Lower lobe of right lung (tissue), 2 donors: ENCODE results near the gene GPR37. TPM values are rescaled to one million over a fixed set of nuclear protein-coding genes. Genes with fewer than 3 reads are reported as not detected.

Experiments used
- ATAC-seq, 2 donors: fragments of 200-7000 bp; cut with Tn5 transposase; one replicate each; pipeline ENCODE4 v1.9.1; 2020 to 2022; ENCODE audit warnings: mild to moderate bottlenecking in 2 of 2, moderate library complexity in 2 of 2
- DNase-seq: peaks from one replicate; pipeline ENCODE4 v3.0.0-alpha.2; 2020
- H3K27ac ChIP-seq: fragments of 200-600 bp; one replicate; pipeline ENCODE4 v1.8.0; 2022
- H3K27me3 ChIP-seq: fragments of 200-600 bp; one replicate; pipeline ENCODE4 v1.8.0; 2022; ENCODE audit warnings: low read depth
- H3K36me3 ChIP-seq: fragments of 200-600 bp; one replicate; pipeline ENCODE4 v1.8.0; 2022; ENCODE audit warnings: mild to moderate bottlenecking
- H3K4me1 ChIP-seq: fragments of 200-600 bp; one replicate; pipeline ENCODE4 v1.8.0; 2022
- H3K4me3 ChIP-seq: fragments of 200-600 bp; one replicate; pipeline ENCODE4 v1.8.0; 2022; ENCODE audit warnings: mild to moderate bottlenecking
- H3K9me3 ChIP-seq: fragments of 200-600 bp; one replicate; pipeline ENCODE4 v1.8.0; 2022
- intact Hi-C: fragments of 100-400 bp; cut with DNase I; formaldehyde crosslinking; loops from one replicate; pipeline ENCODE4 v1.11.0; 2022
- total RNA-seq: library from RNA; stranded (reverse); fragmentation: NEBNext Ultra II Directional; extraction: Animal tissue kit (Norgen Biotek cat#: 25700); gene quantifications from one replicate; pipeline ENCODE4 v1.2.1, GENCODE V29; 2021
- TF ChIP-seq, protein P1 (sequence below): fragments of 200-600 bp; IDR thresholded peaks from one replicate; pipeline ENCODE4 v1.8.0; 2022; ENCODE audit warnings: antibody characterized with exemption, mild to moderate bottlenecking
- donor health status: DM: no; HTN: yes; CAD: no; lungs with severe emphysema.

Gene GPR37
- total RNA-seq, 1 donor from 2014 or later, result 0.59 TPM

DNA sequence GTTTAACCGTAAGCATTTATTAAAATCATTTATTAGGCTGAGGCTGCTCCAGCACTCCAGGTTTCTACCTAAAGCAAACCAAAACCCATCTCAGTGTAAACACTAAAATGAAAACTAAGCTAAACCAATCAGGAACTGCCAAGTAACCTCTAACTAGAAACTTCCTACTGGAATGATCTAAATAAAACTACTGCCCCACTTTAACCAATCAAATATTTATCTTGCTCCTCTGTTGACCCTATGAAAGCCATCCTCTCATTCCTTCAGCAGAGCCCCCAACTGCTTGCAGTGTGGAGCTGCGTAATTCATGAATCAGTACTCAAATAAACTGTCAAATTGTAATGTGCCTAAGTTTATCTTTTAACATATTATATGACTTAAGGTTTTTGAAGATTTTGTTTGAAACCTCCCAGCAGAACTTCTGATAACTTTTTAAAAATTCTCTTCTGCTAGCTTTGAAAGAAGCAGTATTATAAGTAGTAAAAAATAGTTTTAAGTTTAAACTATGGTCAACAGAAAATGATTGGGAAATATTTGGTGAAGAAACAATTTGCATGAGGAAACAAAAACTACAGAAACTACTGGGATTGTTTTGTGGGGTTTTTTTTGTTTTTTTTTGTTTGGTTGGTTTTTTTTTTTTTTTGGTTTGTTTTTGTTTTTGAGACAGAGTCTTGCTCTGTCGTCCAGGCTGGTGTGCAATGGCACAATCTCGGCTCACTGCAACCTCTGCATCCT, 47.4 kb downstream of the GPR37 start:
- TF ChIP-seq, protein P1, sequence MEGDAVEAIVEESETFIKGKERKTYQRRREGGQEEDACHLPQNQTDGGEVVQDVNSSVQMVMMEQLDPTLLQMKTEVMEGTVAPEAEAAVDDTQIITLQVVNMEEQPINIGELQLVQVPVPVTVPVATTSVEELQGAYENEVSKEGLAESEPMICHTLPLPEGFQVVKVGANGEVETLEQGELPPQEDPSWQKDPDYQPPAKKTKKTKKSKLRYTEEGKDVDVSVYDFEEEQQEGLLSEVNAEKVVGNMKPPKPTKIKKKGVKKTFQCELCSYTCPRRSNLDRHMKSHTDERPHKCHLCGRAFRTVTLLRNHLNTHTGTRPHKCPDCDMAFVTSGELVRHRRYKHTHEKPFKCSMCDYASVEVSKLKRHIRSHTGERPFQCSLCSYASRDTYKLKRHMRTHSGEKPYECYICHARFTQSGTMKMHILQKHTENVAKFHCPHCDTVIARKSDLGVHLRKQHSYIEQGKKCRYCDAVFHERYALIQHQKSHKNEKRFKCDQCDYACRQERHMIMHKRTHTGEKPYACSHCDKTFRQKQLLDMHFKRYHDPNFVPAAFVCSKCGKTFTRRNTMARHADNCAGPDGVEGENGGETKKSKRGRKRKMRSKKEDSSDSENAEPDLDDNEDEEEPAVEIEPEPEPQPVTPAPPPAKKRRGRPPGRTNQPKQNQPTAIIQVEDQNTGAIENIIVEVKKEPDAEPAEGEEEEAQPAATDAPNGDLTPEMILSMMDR, result no peak
- Histone ChIP-seq H3K27me3 (no peaks in the 10 kb centered on the region), H3K4me1 (no peaks in the 10 kb centered on the region), H3K4me3 (no peak overlapping the region), H3K9me3 (no peaks in the 10 kb centered on the region), H3K36me3 (no peaks in the 10 kb centered on the region), H3K27ac (no peak overlapping the region)
- DNase-seq, result no peak
- intact Hi-C loops, result no loop called here
- ATAC-seq, result no peak

DNA sequence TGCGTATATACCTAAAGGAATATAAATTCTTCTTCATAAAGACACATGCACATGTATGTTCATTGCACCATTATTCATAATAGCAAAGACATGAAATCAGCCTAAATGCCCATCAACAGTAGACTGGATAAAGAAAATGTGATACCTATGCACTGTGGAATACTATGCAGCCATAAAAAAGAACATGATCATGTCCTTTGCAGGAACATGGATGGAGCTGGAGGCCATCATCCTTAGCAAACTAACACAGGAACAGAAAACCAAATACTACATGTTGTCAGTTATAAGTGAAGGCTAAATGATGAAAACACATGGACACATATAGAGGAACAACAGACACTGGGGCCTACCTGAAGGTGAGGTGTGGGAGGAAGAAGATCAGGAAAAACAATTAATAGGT, 48.7 kb downstream of the GPR37 start:
- Histone ChIP-seq H3K27me3 (no peaks in the 10 kb centered on the region), H3K27ac (no peak overlapping the region), H3K4me1 (no peaks in the 10 kb centered on the region), H3K4me3 (no peak overlapping the region), H3K9me3 (no peaks in the 10 kb centered on the region), H3K36me3 (no peaks in the 10 kb centered on the region)
- intact Hi-C loops, result no loop called here
- no peak for DNase-seq
- ATAC-seq, result no peak
- TF ChIP-seq, protein P1, result no peak

DNA sequence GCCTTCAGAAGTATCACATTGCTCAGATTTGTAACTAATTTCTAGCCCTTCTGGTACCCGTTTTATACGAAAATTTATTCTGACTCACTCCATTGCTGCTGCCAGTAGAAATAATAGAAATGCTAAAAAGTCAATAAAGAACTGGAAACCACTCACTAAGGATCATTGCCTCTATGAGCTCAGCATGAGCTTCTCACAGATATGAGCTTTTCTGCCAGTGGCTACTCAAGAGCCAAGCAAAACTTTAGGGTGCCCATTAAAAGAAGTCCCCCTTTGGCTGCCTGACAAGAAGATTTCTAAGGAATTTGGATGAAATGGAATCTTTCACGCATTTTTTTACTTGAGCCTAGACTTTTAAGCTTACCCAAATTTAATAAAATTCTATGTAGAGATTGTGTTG, 52.5 kb downstream of the GPR37 start:
- Histone ChIP-seq H3K36me3 (no peaks in the 10 kb centered on the region), H3K4me3 (no peak overlapping the region), H3K27me3 (no peaks in the 10 kb centered on the region), H3K27ac (no peak overlapping the region), H3K9me3 (peaks cover 4% of the 10 kb centered on the region), H3K4me1 (no peaks in the 10 kb centered on the region)
- ATAC-seq (no peak), DNase-seq (no peak)
- intact Hi-C loops, result no loop called here
- TF ChIP-seq, protein P1, result no peak

DNA sequence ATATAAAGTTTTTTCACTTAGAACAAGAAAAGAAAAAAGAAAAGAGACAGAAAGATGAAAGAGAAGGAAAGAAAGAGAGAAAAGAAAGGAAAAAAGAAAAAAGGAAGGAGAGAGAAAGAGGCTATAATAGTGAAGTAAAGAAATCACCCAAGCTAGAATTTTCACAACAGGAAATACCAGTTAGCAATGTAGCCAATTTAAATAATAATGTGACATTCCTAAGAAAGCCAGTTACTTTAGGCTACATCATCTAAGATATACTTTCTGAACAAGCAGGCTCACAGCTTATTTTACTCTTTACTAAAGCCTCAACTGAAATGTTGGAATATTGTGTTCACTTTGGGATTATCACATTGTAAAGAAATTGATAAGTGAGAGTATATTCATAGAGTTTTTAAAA, 53.6 kb downstream of the GPR37 start:
- H3K4me1 ChIP-seq, result no peaks in the 10 kb centered on the region
- TF ChIP-seq, protein P1, result no peak
- H3K27ac ChIP-seq, result no peak overlapping the region
- H3K4me3 ChIP-seq, result no peak overlapping the region
- DNase-seq (no peak), ATAC-seq (no peak)
- H3K36me3 ChIP-seq, result no peaks in the 10 kb centered on the region
- H3K9me3 ChIP-seq, result peaks cover 4% of the 10 kb centered on the region
- H3K27me3 ChIP-seq, result no peaks in the 10 kb centered on the region
- intact Hi-C loops, result no loop called here

DNA sequence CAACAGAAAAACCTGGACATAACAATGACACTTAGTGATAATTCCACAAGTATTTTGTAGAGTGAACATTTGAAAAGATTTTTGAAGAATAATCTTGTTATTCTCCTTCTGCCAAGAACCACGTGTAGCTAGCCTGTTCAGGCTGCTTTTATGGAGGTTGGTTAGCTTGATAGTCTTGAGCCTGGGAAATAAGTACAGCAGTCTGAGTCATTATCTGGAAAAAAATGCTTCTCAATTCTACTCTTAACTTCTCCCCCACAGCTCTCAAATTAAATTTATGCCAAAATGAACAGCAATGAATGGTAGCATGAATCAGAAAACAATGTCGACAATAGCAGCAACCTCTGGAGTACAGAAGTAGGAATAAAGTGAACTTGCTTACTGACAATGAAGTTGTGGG, 63.2 kb downstream of the GPR37 start:
- intact Hi-C loops, result no loop called here
- ATAC-seq (no peak), DNase-seq (no peak)
- H3K27ac ChIP-seq, result no peak overlapping the region
- H3K27me3 ChIP-seq, result no peaks in the 10 kb centered on the region
- TF ChIP-seq, protein P1, result no peak
- no peak overlapping the region for H3K4me3 ChIP-seq
- H3K36me3 ChIP-seq, result no peaks in the 10 kb centered on the region
- no peaks in the 10 kb centered on the region for H3K9me3 ChIP-seq
- H3K4me1 ChIP-seq, result no peaks in the 10 kb centered on the region
